Psoas muscle (tissue), 8 donors: ENCODE data around the gene EFEMP2. TPM values are rescaled to one million over a fixed set of nuclear protein-coding genes. Genes with fewer than 3 reads are reported as not detected.

Experiments
- ATAC-seq, 4 donors: fragments of 200-7000 bp; cut with Tn5 transposase; one replicate each; pipeline ENCODE4 v1.9.1; 2020; ENCODE audit warnings: moderate library complexity in 3 of 4, mild to moderate bottlenecking in 2 of 4
- DNase-seq, 2 donors: peaks; one replicate each; pipeline ENCODE4 v3.0.0-alpha.2; 2020
- H3K27ac ChIP-seq: fragments of 200-600 bp; one replicate; pipeline ENCODE4 v1.8.0; 2022
- H3K27me3 ChIP-seq, 3 donors: fragments of 200-600 bp in 1 of 3; one replicate each; pipeline versions ENCODE4 v1.6.1 to v1.8.0; 2013 to 2022; ENCODE audit warnings: low read length in 2 of 3, mild to moderate bottlenecking in 2 of 3, moderate library complexity in 1 of 3; ENCODE audit not compliant: insufficient read depth in 3 of 3
- H3K36me3 ChIP-seq, 2 donors: fragments of 200-600 bp in 1 of 2; one replicate each; pipeline versions ENCODE4 v1.6.1 to v1.8.0; 2013 to 2022; ENCODE audit warnings: low read depth in 1 of 2, mild to moderate bottlenecking in 1 of 2, moderate library complexity in 1 of 2; ENCODE audit not compliant: insufficient read depth in 1 of 2
- H3K4me1 ChIP-seq: fragments of 200-600 bp; one replicate; pipeline ENCODE4 v1.8.0; 2022
- H3K4me3 ChIP-seq: fragments of 200-600 bp; one replicate; pipeline ENCODE4 v1.8.0; 2022; ENCODE audit warnings: mild to moderate bottlenecking
- H3K9me3 ChIP-seq: fragments of 200-600 bp; one replicate; pipeline ENCODE4 v1.8.0; 2022
- whole genome bisulfite sequencing, 3 donors: extraction: QIAGEN DNeasy Blood & Tissue Kit; methylation state at CpG; one replicate each; pipeline versions ENCODE4 v1.1.6 to v1.1.7; 2013; 5-methylcytosine and 5-hydroxymethylcytosine counted together
- intact Hi-C, 2 donors: fragments of 100-400 bp; cut with DNase I; formaldehyde crosslinking; loops; one replicate each; pipeline versions ENCODE4 v1.11.0 to v1.14.2; 2022
- polyA plus RNA-seq, 3 donors: library from polyadenylated mRNA; stranded (reverse); fragments of 200-250 nt; gene quantifications; one replicate each; pipeline ENCODE4 v1.2.3, GENCODE V29; 2013
- total RNA-seq, 4 donors: library from RNA; stranded (reverse); fragmentation: NEBNext Ultra II Directional in 2 of 4; extraction: Animal tissue kit (Norgen Biotek cat#: 25700) in 2 of 4; gene quantifications; one replicate each; pipeline versions ENCODE4 v1.2.1 to v1.2.4, GENCODE V29; 2021 to 2023
- TF ChIP-seq, protein P1 (sequence below): fragments of 200-600 bp; IDR thresholded peaks from one replicate; pipeline ENCODE4 v1.8.0; 2022; ENCODE audit warnings: antibody characterized with exemption
- donor health status: healthy with polysubstance abuse.
- donor health status: DM: no; HTN: no; CAD: no; lungs with moderate emphysema.
- donor health status: Bipolar disorder and iron deficiency.
- donor health status: healthy.
- donor health status: DM: yes; HTN: yes; CAD: no.
- donor health status: DM: no; HTN: no; CAD: no.
- donor health status: DM: no; HTN: no; CAD: no.
- donor health status: DM: yes; HTN: yes; CAD: no.

Gene EFEMP2
- total and polyA plus RNA-seq, 7 donors: 14.8 to 46.6 (median 20.8) TPM

- DNase-seq (no peak), ATAC-seq (no peak)
- Histone ChIP-seq H3K36me3 (peaks cover 0 to 7% of the 10 kb centered on the region in 2 donors), H3K9me3 (no peaks in the 10 kb centered on the region), H3K27me3 (peaks cover 0 to 17% (median 0%) of the 10 kb centered on the region in 3 donors), H3K4me3 (no peak overlapping the region), H3K4me1 (peaks cover 48% of the 10 kb centered on the region), H3K27ac (peak overlapping the region; percentile 23)
- TF ChIP-seq, protein P1, sequence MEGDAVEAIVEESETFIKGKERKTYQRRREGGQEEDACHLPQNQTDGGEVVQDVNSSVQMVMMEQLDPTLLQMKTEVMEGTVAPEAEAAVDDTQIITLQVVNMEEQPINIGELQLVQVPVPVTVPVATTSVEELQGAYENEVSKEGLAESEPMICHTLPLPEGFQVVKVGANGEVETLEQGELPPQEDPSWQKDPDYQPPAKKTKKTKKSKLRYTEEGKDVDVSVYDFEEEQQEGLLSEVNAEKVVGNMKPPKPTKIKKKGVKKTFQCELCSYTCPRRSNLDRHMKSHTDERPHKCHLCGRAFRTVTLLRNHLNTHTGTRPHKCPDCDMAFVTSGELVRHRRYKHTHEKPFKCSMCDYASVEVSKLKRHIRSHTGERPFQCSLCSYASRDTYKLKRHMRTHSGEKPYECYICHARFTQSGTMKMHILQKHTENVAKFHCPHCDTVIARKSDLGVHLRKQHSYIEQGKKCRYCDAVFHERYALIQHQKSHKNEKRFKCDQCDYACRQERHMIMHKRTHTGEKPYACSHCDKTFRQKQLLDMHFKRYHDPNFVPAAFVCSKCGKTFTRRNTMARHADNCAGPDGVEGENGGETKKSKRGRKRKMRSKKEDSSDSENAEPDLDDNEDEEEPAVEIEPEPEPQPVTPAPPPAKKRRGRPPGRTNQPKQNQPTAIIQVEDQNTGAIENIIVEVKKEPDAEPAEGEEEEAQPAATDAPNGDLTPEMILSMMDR: no peak
- intact Hi-C loops: no loop called here
- 18 to 41% (median 37%) methylated on average over 4 of the region's 4 CpGs for WGBS, 3 donors
Measured at GRCh38 chr11:65912845-65913244, 40.2 kb upstream of the EFEMP2 start.

GRCh38 chr11:65911682-65912568 is 39.3 kb upstream of the EFEMP2 start:
- DNase-seq (peak; percentile 67 to 69), ATAC-seq (no peak)
- no peak overlapping the region for H3K27ac ChIP-seq
- TF ChIP-seq, protein P1: peak; percentile 9
- H3K9me3 ChIP-seq: no peaks in the 10 kb centered on the region
- peaks cover 39% of the 10 kb centered on the region for H3K4me1 ChIP-seq
- H3K36me3 ChIP-seq: peaks cover 0 to 3% of the 10 kb centered on the region in 2 donors
- 18 to 30% (median 20%) methylated on average over 14 of the region's 14 CpGs for WGBS, 3 donors
- peak overlapping the region; percentile 1 for H3K4me3 ChIP-seq
- H3K27me3 ChIP-seq: peaks cover 0 to 17% (median 0%) of the 10 kb centered on the region in 3 donors
- intact Hi-C loops: no loop called here

DNA sequence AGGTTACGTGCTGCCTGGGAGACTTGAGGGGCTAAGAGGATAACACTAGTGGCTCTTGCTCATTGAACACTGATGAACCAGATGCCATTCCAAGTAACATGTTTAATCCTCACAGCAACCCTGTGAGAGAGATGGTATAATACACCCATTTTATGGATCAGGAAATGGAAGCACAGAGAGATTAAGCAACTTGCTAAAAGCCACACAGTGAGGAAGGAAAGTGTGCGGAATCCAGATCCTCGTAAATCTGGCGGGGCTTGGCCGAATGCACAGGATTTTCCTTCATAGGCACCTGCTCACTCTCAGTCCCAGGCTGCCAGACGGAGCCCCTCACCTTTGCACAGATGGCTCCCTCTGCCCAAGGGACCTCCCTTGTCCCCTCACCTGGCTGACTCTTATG is 35.3 kb upstream of the EFEMP2 start:
- WGBS, 3 donors: 80 to 81% (median 81%) methylated on average over 6 of the region's 6 CpGs
- Histone ChIP-seq H3K27ac (no peak overlapping the region), H3K36me3 (no peaks in the 10 kb centered on the region), H3K4me3 (no peak overlapping the region), H3K4me1 (peaks cover 11% of the 10 kb centered on the region), H3K27me3 (peaks cover 0 to 17% (median 0%) of the 10 kb centered on the region in 3 donors), H3K9me3 (no peaks in the 10 kb centered on the region)
- ATAC-seq: no peak
- DNase-seq: no peak
- intact Hi-C loops: no loop called here
- TF ChIP-seq, protein P1: no peak

DNA sequence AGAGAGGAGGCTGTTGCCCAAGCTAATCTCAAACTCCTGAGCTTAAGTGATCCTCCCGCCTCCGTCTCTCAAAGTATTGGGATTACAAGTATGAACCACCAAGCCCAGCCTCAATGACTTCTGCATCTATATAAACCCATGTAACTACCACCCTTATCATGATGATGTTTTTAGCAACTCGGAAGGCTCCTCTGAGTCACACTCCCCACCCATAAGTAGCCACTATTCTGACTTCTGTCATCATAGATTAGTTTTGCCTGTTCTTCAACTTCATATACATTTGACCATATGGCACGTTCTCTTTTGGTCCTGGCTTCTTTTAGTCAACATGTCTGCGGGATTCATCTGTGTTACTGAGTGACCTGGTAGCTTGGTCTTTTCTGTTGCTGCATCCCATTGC is 34.0 kb upstream of the EFEMP2 start:
- WGBS, 3 donors: 84 to 90% (median 88%) methylated on average over 5 of the region's 5 CpGs
- Histone ChIP-seq H3K9me3 (no peaks in the 10 kb centered on the region), H3K27me3 (peaks cover 0 to 16% (median 0%) of the 10 kb centered on the region in 3 donors), H3K36me3 (no peaks in the 10 kb centered on the region), H3K4me1 (peaks cover 3% of the 10 kb centered on the region), H3K27ac (no peak overlapping the region), H3K4me3 (no peak overlapping the region)
- TF ChIP-seq, protein P1: no peak
- intact Hi-C loops: no loop called here
- ATAC-seq (no peak), DNase-seq (no peak)
